Psoas muscle (tissue), 8 donors: ENCODE results near the gene PSIP1. TPM values are rescaled to one million over a fixed set of nuclear protein-coding genes. Genes with fewer than 3 reads are reported as not detected.
"Not testable (repeated sequence)": the region's sequence is repeated elsewhere in the genome, so short reads cannot be mapped to it uniquely, and the experiment has no call there.

Experiments
- ATAC-seq, 4 donors: fragments of 200-7000 bp; cut with Tn5 transposase; one replicate each; pipeline ENCODE4 v1.9.1; 2020; ENCODE audit warnings: moderate library complexity in 3 of 4, mild to moderate bottlenecking in 2 of 4
- DNase-seq, 2 donors: peaks; one replicate each; pipeline ENCODE4 v3.0.0-alpha.2; 2020
- H3K27ac ChIP-seq: fragments of 200-600 bp; one replicate; pipeline ENCODE4 v1.8.0; 2022
- H3K27me3 ChIP-seq, 3 donors: fragments of 200-600 bp in 1 of 3; one replicate each; pipeline versions ENCODE4 v1.6.1 to v1.8.0; 2013 to 2022; ENCODE audit warnings: low read length in 2 of 3, mild to moderate bottlenecking in 2 of 3, moderate library complexity in 1 of 3; ENCODE audit not compliant: insufficient read depth in 3 of 3
- H3K36me3 ChIP-seq, 2 donors: fragments of 200-600 bp in 1 of 2; one replicate each; pipeline versions ENCODE4 v1.6.1 to v1.8.0; 2013 to 2022; ENCODE audit warnings: low read depth in 1 of 2, mild to moderate bottlenecking in 1 of 2, moderate library complexity in 1 of 2; ENCODE audit not compliant: insufficient read depth in 1 of 2
- H3K4me1 ChIP-seq: fragments of 200-600 bp; one replicate; pipeline ENCODE4 v1.8.0; 2022
- H3K4me3 ChIP-seq: fragments of 200-600 bp; one replicate; pipeline ENCODE4 v1.8.0; 2022; ENCODE audit warnings: mild to moderate bottlenecking
- H3K9me3 ChIP-seq: fragments of 200-600 bp; one replicate; pipeline ENCODE4 v1.8.0; 2022
- CTCF ChIP-seq: fragments of 200-600 bp; IDR thresholded peaks from one replicate; pipeline ENCODE4 v1.8.0; 2022; ENCODE audit warnings: antibody characterized with exemption
- WGBS, 3 donors: extraction: QIAGEN DNeasy Blood & Tissue Kit; methylation state at CpG; one replicate each; pipeline versions ENCODE4 v1.1.6 to v1.1.7; 2013; 5-methylcytosine and 5-hydroxymethylcytosine counted together
- intact Hi-C, 2 donors: fragments of 100-400 bp; cut with DNase I; formaldehyde crosslinking; loops; one replicate each; pipeline versions ENCODE4 v1.11.0 to v1.14.2; 2022
- polyA plus RNA-seq, 3 donors: library from polyadenylated mRNA; stranded (reverse); fragments of 200-250 nt; gene quantifications; one replicate each; pipeline ENCODE4 v1.2.3, GENCODE V29; 2013
- total RNA-seq, 4 donors: library from RNA; stranded (reverse); fragmentation: NEBNext Ultra II Directional in 2 of 4; extraction: Animal tissue kit (Norgen Biotek cat#: 25700) in 2 of 4; gene quantifications; one replicate each; pipeline versions ENCODE4 v1.2.1 to v1.2.4, GENCODE V29; 2021 to 2023
- donor health status: healthy with polysubstance abuse.
- donor health status: DM: no; HTN: no; CAD: no; lungs with moderate emphysema.
- donor health status: Bipolar disorder and iron deficiency.
- donor health status: healthy.
- donor health status: DM: yes; HTN: yes; CAD: no.
- donor health status: DM: no; HTN: no; CAD: no.
- donor health status: DM: no; HTN: no; CAD: no.
- donor health status: DM: yes; HTN: yes; CAD: no.

PSIP1 gene
- total and polyA plus RNA-seq, 7 donors = 5.3 to 19.2 (median 13.0) TPM

- Histone ChIP-seq H3K4me1 (no peaks in the 10 kb centered on the region), H3K36me3 (peaks cover 4 to 96% of the 10 kb centered on the region in 2 donors), H3K27ac (no peak overlapping the region), H3K9me3 (no peaks in the 10 kb centered on the region), H3K27me3 (no peaks in the 10 kb centered on the region), H3K4me3 (no peak overlapping the region)
- ATAC-seq = no peak
- WGBS, 3 donors = 57 to 76% (median 59%) methylated on average over 2 of the region's 2 CpGs
- no peak for TF ChIP-seq CTCF
- intact Hi-C loops = no loop called here
- no peak for DNase-seq
Observed at GRCh38 chr9:15461601-15462000, 49.2 kb downstream of the PSIP1 start.

- Histone ChIP-seq H3K4me3 (no peak overlapping the region), H3K4me1 (no peaks in the 10 kb centered on the region), H3K36me3 (peaks cover 4 to 91% of the 10 kb centered on the region in 2 donors), H3K9me3 (no peaks in the 10 kb centered on the region), H3K27me3 (no peaks in the 10 kb centered on the region), H3K27ac (no peak overlapping the region)
- ATAC-seq (no peak), DNase-seq (no peak)
- 93 to 97% (median 94%) methylated on average over 8 of the region's 8 CpGs for WGBS, 3 donors
- no peak for TF ChIP-seq CTCF
- intact Hi-C loops = no loop called here
Observed at GRCh38 chr9:15461056-15461455, 49.7 kb downstream of the PSIP1 start.

GRCh38 chr9:15453956-15454355, 56.8 kb downstream of the PSIP1 start:
- no peaks in the 10 kb centered on the region for H3K9me3 ChIP-seq
- no peaks in the 10 kb centered on the region for H3K4me1 ChIP-seq
- no peak overlapping the region for H3K27ac ChIP-seq
- no peak for TF ChIP-seq CTCF
- 90 to 95% (median 94%) methylated on average over 5 of the region's 5 CpGs for WGBS, 3 donors
- peaks cover 0 to 84% of the 10 kb centered on the region in 2 donors for H3K36me3 ChIP-seq
- DNase-seq (no peak), ATAC-seq (no peak)
- intact Hi-C loops = no loop called here
- no peak overlapping the region for H3K4me3 ChIP-seq
- no peaks in the 10 kb centered on the region for H3K27me3 ChIP-seq

- no peaks in the 10 kb centered on the region for H3K4me1 ChIP-seq
- TF ChIP-seq CTCF = no peak
- peaks cover 7 to 57% of the 10 kb centered on the region in 2 donors for H3K36me3 ChIP-seq
- H3K27me3 ChIP-seq = no peaks in the 10 kb centered on the region
- 86 to 94% (median 87%) methylated on average over 3 of the region's 3 CpGs for WGBS, 3 donors
- H3K9me3 ChIP-seq = no peaks in the 10 kb centered on the region
- DNase-seq (no peak), ATAC-seq (no peak)
- no peak overlapping the region for H3K4me3 ChIP-seq
- intact Hi-C loops = no loop called here
- no peak overlapping the region for H3K27ac ChIP-seq
Observed at GRCh38 chr9:15444141-15444540, 66.6 kb downstream of the PSIP1 start.

GRCh38 chr9:15442264-15442663, 68.5 kb downstream of the PSIP1 start:
- WGBS, 3 donors = 98% methylated on average over 18 to 33 of the region's 33 CpGs
- H3K36me3 ChIP-seq = peaks cover 3 to 44% of the 10 kb centered on the region in 2 donors
- H3K27me3 ChIP-seq, H3K9me3 ChIP-seq, H3K4me3 ChIP-seq, ATAC-seq, H3K4me1 ChIP-seq, DNase-seq, intact Hi-C loops, H3K27ac ChIP-seq: not testable (repeated sequence)

- H3K27me3 ChIP-seq, H3K9me3 ChIP-seq, H3K4me3 ChIP-seq, DNase-seq, H3K4me1 ChIP-seq, H3K27ac ChIP-seq, intact Hi-C loops, ATAC-seq: not testable (repeated sequence)
- WGBS, 3 donors = 94 to 100% (median 99%) methylated on average over 9 to 25 of the region's 29 CpGs
- peaks cover 3 to 44% of the 10 kb centered on the region in 2 donors for H3K36me3 ChIP-seq
Observed at GRCh38 chr9:15441841-15442240, 68.9 kb downstream of the PSIP1 start.
